Cardiac muscle cell (in vitro differentiated cells and primary cell): ENCODE results near the gene VN1R5. TPM values are rescaled to one million over a fixed set of nuclear protein-coding genes. Genes with fewer than 3 reads are reported as not detected.
A peak's percentile ranks its signal among the peaks of the same experiment; 100 is the strongest.

Source experiments
- DNase-seq, 2 donors: peaks; one replicate each; pipeline versions ENCODE4 v3.0.0 to v3.0.0-alpha.2; 2010 to 2017; ENCODE audit warnings: low read depth in 1 of 2, low spot score in 1 of 2
- H3K27ac ChIP-seq: fragments of 200-600 bp; sonication (generic); 2 replicates; pipeline ENCODE4 v1.5.1; 2016
- H3K27me3 ChIP-seq: fragments of 200-600 bp; sonication (generic); 2 replicates; pipeline ENCODE4 v1.6.0; 2016; ENCODE audit warnings: control low read depth
- H3K36me3 ChIP-seq: fragments of 200-600 bp; sonication (generic); 2 replicates; pipeline ENCODE4 v1.5.1; 2016; ENCODE audit warnings: control low read depth
- H3K4me1 ChIP-seq: fragments of 200-600 bp; sonication (generic); 2 replicates; pipeline ENCODE4 v1.8.1; 2017; ENCODE audit warnings: low read depth, mild to moderate bottlenecking, mixed run types
- H3K4me3 ChIP-seq: fragments of 200-600 bp; sonication (generic); 2 replicates; pipeline ENCODE4 v1.5.1; 2016; ENCODE audit warnings: mild to moderate bottlenecking
- H3K9me3 ChIP-seq: fragments of 200-600 bp; sonication (generic); 2 replicates; pipeline ENCODE4 v1.5.1; 2017; ENCODE audit warnings: low read depth, mild to moderate bottlenecking, control low read depth
- polyA plus RNA-seq: library from polyadenylated mRNA; unstranded; fragments of >200 nt; fragmentation: Nextera tagmentation; extraction: Ambion mirVana; gene quantifications from 2 replicates; pipeline ENCODE4 v1.2.1, GENCODE V29; 2016
- total RNA-seq: library from RNA; depleted of rRNA; stranded (reverse); fragments of >200 nt; gene quantifications from 2 replicates; pipeline ENCODE4 v1.2.3, GENCODE V29; 2016
- TF ChIP-seq, protein P1 (sequence below): IDR thresholded peaks from 2 replicates; pipeline ENCODE4 v1.5.1; 2012; ENCODE audit warnings: low read depth, mild to moderate bottlenecking, low read length

The VN1R5 gene
- total and polyA plus RNA-seq, 2 experiments from 2014 or later, result not detected

DNA sequence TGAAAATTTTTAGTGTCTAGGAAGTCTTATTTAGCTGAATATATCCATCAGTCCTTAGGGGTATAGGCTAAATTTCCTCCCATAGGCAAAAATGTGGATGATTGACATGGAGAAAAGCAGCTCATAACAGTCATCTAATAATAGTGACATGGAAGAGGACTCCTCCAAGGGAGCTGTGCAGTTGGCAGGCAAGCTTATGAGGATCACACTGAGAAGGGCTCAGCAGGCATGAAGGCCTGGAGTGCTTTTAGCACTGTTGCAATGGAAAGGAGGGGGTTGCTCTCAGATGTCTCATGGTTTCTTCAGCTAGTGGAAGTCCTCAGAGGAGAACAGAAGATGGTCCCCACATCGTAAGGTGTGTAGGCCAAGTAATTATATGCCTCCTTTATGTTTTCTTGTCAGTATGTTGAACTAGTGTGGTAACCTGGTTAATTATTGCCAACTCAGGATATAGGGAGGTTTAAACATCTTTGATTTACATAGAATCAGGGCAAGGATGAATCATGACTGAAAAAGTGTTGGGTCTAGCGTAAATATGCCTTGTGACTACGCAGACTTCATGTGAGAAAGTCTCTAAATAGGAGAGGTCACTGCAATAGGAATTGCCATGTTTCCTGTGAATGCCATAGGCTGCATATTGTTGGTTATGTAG lies 18.9 kb downstream of the VN1R5 start:
- no peaks in the 10 kb centered on the region for H3K27me3 ChIP-seq
- DNase-seq, result no peak
- TF ChIP-seq, protein P1, sequence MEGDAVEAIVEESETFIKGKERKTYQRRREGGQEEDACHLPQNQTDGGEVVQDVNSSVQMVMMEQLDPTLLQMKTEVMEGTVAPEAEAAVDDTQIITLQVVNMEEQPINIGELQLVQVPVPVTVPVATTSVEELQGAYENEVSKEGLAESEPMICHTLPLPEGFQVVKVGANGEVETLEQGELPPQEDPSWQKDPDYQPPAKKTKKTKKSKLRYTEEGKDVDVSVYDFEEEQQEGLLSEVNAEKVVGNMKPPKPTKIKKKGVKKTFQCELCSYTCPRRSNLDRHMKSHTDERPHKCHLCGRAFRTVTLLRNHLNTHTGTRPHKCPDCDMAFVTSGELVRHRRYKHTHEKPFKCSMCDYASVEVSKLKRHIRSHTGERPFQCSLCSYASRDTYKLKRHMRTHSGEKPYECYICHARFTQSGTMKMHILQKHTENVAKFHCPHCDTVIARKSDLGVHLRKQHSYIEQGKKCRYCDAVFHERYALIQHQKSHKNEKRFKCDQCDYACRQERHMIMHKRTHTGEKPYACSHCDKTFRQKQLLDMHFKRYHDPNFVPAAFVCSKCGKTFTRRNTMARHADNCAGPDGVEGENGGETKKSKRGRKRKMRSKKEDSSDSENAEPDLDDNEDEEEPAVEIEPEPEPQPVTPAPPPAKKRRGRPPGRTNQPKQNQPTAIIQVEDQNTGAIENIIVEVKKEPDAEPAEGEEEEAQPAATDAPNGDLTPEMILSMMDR, result no peak
- no peaks in the 10 kb centered on the region for H3K4me1 ChIP-seq
- no peaks in the 10 kb centered on the region for H3K36me3 ChIP-seq
- H3K4me3 ChIP-seq, result no peak overlapping the region
- no peaks in the 10 kb centered on the region for H3K9me3 ChIP-seq
- H3K27ac ChIP-seq, result no peak overlapping the region

DNA sequence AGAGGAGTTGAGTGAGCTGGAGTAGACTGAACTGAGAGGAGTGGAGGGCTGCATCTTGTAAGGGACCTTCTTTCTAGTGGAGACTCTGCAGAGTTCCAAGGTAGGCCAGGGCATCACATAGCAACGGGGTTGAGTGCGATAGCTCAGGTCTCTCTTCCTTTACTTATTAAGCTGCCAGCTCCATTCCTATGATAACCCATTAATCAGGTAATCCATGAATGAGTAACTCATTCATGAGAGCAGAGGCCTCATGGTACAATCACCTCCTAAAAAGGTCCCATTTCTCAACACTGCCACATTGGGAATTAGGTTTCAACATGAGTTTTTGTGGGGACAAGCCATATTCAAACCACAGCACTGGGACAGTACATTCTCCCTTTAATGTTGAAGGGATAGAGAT lies 21.3 kb downstream of the VN1R5 start:
- H3K4me1 ChIP-seq, result no peaks in the 10 kb centered on the region
- no peaks in the 10 kb centered on the region for H3K9me3 ChIP-seq
- no peak overlapping the region for H3K27ac ChIP-seq
- TF ChIP-seq, protein P1, result no peak
- no peaks in the 10 kb centered on the region for H3K27me3 ChIP-seq
- no peak overlapping the region for H3K4me3 ChIP-seq
- no peaks in the 10 kb centered on the region for H3K36me3 ChIP-seq
- DNase-seq, result no peak

- Histone ChIP-seq H3K27me3 (no peaks in the 10 kb centered on the region), H3K27ac (no peak overlapping the region), H3K36me3 (no peaks in the 10 kb centered on the region), H3K4me1 (no peaks in the 10 kb centered on the region), H3K4me3 (no peak overlapping the region), H3K9me3 (no peaks in the 10 kb centered on the region)
- TF ChIP-seq, protein P1, result no peak
- peak in 1 of 2 donors; percentile 18 for DNase-seq
Measured at GRCh38 chr1:247281001-247281574, 25.2 kb downstream of the VN1R5 start.

DNA sequence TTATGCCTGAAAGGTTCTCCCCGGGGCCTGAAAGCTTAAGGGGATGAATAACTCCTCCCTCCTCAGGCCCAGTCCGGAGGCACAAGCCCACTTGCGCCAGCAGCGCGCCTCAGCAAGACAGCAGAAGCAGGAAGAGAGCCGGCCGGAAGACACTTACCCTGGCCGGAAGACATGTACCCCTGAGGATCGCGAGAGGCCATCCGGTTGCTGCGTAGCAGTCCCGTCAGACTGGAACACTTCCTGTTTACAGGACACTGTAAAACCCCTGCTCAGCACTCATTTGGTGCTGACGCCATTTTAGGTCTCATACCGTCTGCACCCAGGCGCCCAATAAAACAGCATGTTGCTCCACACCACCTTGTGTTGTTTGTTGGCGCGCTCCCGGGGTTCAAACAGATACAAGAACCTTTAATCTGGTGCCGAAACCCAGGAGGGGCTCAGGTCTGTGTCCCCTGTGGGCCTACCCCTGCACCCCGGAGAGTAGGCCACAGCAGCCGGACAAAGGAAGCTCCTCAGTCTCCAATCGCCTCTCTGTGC lies 30.3 kb downstream of the VN1R5 start:
- no peak overlapping the region for H3K4me3 ChIP-seq
- H3K27me3 ChIP-seq, result no peaks in the 10 kb centered on the region
- TF ChIP-seq, protein P1, result no peak
- no peak for DNase-seq
- no peak overlapping the region for H3K27ac ChIP-seq
- no peaks in the 10 kb centered on the region for H3K4me1 ChIP-seq
- no peaks in the 10 kb centered on the region for H3K9me3 ChIP-seq
- no peaks in the 10 kb centered on the region for H3K36me3 ChIP-seq

DNA sequence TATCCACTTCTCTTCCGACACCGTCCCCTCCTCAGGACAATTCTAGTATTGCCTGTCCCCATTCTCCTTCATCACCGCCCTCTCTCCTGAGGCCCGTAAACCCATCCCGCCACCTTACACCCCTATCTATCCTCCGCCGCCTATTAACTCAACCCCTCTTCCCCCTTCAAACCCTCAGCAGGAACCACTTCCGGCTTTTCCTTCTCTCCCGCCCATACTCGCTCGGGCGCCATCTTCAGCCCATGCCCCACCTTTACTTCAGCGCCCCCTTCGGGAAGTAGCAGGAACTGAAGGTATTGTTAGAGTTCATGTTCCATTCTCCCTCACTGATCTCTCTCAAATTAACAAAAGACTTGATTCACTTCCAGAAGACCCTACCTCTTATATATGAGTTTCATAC lies 31.6 kb downstream of the VN1R5 start:
- no peak for DNase-seq
- H3K9me3 ChIP-seq, result no peaks in the 10 kb centered on the region
- no peaks in the 10 kb centered on the region for H3K4me1 ChIP-seq
- H3K27me3 ChIP-seq, result no peaks in the 10 kb centered on the region
- no peaks in the 10 kb centered on the region for H3K36me3 ChIP-seq
- TF ChIP-seq, protein P1, result no peak
- H3K4me3 ChIP-seq, result no peak overlapping the region
- no peak overlapping the region for H3K27ac ChIP-seq
